ENCODE results near the gene SLC38A10.

DNA sequence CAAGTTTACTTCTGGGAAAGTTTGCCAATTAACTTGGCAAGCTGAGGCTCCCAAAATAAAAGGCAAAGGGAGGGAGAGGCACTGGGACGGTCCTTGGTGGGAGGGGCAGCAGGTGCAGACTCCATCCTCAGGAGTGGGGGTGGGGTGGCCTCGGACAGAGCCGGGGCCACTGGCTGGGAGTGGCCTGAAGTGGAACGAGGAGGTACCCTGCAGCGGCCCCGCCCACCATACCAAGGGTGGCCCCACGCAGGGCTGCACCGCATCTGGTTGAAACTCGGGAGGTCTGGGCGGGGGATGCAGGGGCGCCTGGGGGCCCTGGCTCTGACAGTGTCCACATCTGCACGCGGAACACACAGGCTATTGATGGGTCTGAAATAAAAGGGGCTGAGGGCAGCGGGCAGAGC lies 42.4 kb upstream of the SLC38A10 start:
- TF ChIP-seq FOXM1 (IDR thresholded peaks at IDR 0.05; ENCODE audit: low read depth, low read length) (no peak), SUZ12 (IDR thresholded peaks at IDR 0.05; ENCODE audit: unreplicated experiment) (no peak), TCF7 (IDR thresholded peaks at IDR 0.05; ENCODE audit: borderline replicate concordance) (no peak), ZNF274 (IDR thresholded peaks at IDR 0.05; ENCODE audit: insufficient read depth, insufficient read length) (no peak), POU2F2 (IDR thresholded peaks at IDR 0.05; ENCODE audit: borderline replicate concordance, low read depth, low read length) (no peak)
- TF ChIP-seq, protein P1, sequence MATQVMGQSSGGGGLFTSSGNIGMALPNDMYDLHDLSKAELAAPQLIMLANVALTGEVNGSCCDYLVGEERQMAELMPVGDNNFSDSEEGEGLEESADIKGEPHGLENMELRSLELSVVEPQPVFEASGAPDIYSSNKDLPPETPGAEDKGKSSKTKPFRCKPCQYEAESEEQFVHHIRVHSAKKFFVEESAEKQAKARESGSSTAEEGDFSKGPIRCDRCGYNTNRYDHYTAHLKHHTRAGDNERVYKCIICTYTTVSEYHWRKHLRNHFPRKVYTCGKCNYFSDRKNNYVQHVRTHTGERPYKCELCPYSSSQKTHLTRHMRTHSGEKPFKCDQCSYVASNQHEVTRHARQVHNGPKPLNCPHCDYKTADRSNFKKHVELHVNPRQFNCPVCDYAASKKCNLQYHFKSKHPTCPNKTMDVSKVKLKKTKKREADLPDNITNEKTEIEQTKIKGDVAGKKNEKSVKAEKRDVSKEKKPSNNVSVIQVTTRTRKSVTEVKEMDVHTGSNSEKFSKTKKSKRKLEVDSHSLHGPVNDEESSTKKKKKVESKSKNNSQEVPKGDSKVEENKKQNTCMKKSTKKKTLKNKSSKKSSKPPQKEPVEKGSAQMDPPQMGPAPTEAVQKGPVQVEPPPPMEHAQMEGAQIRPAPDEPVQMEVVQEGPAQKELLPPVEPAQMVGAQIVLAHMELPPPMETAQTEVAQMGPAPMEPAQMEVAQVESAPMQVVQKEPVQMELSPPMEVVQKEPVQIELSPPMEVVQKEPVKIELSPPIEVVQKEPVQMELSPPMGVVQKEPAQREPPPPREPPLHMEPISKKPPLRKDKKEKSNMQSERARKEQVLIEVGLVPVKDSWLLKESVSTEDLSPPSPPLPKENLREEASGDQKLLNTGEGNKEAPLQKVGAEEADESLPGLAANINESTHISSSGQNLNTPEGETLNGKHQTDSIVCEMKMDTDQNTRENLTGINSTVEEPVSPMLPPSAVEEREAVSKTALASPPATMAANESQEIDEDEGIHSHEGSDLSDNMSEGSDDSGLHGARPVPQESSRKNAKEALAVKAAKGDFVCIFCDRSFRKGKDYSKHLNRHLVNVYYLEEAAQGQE (IDR thresholded peaks at IDR 0.05; ENCODE audit: low read depth, low read length): no peak
- TF ChIP-seq, protein P2, sequence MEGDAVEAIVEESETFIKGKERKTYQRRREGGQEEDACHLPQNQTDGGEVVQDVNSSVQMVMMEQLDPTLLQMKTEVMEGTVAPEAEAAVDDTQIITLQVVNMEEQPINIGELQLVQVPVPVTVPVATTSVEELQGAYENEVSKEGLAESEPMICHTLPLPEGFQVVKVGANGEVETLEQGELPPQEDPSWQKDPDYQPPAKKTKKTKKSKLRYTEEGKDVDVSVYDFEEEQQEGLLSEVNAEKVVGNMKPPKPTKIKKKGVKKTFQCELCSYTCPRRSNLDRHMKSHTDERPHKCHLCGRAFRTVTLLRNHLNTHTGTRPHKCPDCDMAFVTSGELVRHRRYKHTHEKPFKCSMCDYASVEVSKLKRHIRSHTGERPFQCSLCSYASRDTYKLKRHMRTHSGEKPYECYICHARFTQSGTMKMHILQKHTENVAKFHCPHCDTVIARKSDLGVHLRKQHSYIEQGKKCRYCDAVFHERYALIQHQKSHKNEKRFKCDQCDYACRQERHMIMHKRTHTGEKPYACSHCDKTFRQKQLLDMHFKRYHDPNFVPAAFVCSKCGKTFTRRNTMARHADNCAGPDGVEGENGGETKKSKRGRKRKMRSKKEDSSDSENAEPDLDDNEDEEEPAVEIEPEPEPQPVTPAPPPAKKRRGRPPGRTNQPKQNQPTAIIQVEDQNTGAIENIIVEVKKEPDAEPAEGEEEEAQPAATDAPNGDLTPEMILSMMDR (IDR thresholded peaks at IDR 0.05 in 2 of 3, conservative IDR thresholded peaks at IDR 0.05 in 1 of 3; ENCODE audit: control insufficient read depth in 2 of 3, extremely low read depth in 1 of 3, insufficient read depth in 1 of 3, low read depth in 3 of 3, low read length in 3 of 3): no peak
